ENCODE results near the gene EMX2.

DNA sequence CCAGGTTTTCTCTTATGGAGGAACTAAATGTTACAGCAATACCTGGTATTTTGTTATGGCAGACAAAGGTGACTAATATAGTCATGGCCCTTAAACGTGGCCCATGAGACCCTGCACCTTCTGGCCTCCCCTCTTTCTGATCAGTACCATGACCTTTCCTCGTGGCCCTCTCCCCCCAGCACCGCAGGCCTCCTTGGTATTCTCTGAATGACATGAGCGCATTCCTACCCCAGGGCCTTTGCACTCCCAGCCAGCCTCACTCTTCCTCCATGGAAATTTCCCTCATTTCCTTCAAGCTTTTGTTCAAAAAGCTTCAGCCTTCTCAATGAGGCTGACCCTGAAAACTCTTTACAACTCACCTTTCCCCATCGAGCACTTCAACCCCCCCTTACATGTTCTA lies 46.5 kb upstream of the EMX2 start:
- TF ChIP-seq, protein P1, sequence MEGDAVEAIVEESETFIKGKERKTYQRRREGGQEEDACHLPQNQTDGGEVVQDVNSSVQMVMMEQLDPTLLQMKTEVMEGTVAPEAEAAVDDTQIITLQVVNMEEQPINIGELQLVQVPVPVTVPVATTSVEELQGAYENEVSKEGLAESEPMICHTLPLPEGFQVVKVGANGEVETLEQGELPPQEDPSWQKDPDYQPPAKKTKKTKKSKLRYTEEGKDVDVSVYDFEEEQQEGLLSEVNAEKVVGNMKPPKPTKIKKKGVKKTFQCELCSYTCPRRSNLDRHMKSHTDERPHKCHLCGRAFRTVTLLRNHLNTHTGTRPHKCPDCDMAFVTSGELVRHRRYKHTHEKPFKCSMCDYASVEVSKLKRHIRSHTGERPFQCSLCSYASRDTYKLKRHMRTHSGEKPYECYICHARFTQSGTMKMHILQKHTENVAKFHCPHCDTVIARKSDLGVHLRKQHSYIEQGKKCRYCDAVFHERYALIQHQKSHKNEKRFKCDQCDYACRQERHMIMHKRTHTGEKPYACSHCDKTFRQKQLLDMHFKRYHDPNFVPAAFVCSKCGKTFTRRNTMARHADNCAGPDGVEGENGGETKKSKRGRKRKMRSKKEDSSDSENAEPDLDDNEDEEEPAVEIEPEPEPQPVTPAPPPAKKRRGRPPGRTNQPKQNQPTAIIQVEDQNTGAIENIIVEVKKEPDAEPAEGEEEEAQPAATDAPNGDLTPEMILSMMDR (IDR thresholded peaks at IDR 0.05) = no peak
- no peak for TF ChIP-seq EZH2 (IDR thresholded peaks at IDR 0.05)

Data from neural progenitor cell (in vitro differentiated cells).